Activated naive CD4-positive, alpha-beta T cell treated with anti-CD3 and anti-CD28 coated beads, Interleukin-2, amount 50 U/mL, for 24 hours (primary cell): ENCODE data around the gene RTEL1.
A peak's percentile ranks its signal among the peaks of the same experiment; 100 is the strongest.
"Not testable (repeated sequence)": the region's sequence is repeated elsewhere in the genome, so short reads cannot be mapped to it uniquely, and the experiment has no call there.

Experiments
- H3K27ac Mint-ChIP-seq: one replicate; pipeline ENCODE4 v1.8.0; 2021; ENCODE audit warnings: mild to moderate bottlenecking, mixed read lengths
- H3K27me3 Mint-ChIP-seq: one replicate; pipeline ENCODE4 v1.8.0; 2021; ENCODE audit warnings: mixed read lengths
- H3K36me3 Mint-ChIP-seq: one replicate; pipeline ENCODE4 v1.8.0; 2021; ENCODE audit warnings: mixed read lengths
- H3K4me1 Mint-ChIP-seq: one replicate; pipeline ENCODE4 v1.8.0; 2021; ENCODE audit warnings: mixed read lengths
- H3K4me3 Mint-ChIP-seq: one replicate; pipeline ENCODE4 v1.8.0; 2021; ENCODE audit warnings: mild to moderate bottlenecking, mixed read lengths
- H3K9me3 Mint-ChIP-seq: one replicate; pipeline ENCODE4 v1.8.0; 2021; ENCODE audit warnings: mixed read lengths

RTEL1 gene

DNA sequence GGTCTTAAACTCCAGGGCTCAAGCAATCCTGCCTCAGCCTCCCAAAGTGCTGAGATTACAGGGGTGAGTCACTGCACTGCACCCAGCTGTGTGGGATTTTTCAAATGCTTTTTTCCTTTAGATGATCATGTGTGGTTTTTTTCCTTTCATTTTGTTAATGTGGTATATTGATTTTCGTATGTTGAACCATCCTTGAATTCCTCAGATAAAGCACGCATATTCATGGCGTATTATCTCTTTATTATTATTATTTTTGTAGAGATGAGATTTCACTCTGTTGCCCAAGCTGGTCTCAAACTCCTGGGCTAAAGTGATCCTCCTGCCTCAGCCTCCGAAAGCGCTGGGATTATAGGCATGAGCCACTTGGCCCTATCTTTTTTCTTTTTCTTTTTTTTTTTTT is 56.7 kb downstream of the RTEL1 start:
- Mint-ChIP-seq H3K27ac (no peak overlapping the region), H3K36me3 (peaks cover 48% of the 10 kb centered on the region), H3K4me1 (peaks cover 60% of the 10 kb centered on the region)

DNA sequence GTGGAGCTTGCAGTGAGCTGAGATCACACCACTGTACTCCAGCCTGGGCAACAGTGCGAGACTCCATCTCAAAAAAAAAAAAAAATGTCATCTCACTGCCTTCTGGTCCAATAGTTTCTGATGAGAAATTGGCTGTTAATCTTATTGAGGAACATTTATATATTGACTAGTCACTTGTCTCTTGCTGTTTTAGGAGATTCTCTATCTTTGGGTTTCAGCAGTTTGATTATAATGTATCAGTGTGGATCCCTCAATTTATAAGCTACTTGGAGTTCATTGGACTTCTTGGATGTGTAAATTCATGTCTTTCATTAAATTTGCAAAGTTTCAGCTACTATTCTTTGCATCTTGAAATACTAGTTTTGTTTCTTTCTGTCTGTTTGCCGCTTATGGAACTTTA is 60.9 kb downstream of the RTEL1 start:
- Mint-ChIP-seq H3K36me3 (peaks cover 36% of the 10 kb centered on the region), H3K27ac (peak overlapping the region; percentile 89), H3K27me3 (no peaks in the 10 kb centered on the region), H3K4me3 (peak overlapping the region; percentile 19), H3K9me3 (peaks cover 7% of the 10 kb centered on the region), H3K4me1 (peaks cover 47% of the 10 kb centered on the region)

More for the DNA sequence above, 56.7 kb downstream of the RTEL1 start:
- peaks cover 7% of the 10 kb centered on the region for H3K9me3 Mint-ChIP-seq
- H3K4me3 Mint-ChIP-seq: no peak overlapping the region
- no peaks in the 10 kb centered on the region for H3K27me3 Mint-ChIP-seq

DNA sequence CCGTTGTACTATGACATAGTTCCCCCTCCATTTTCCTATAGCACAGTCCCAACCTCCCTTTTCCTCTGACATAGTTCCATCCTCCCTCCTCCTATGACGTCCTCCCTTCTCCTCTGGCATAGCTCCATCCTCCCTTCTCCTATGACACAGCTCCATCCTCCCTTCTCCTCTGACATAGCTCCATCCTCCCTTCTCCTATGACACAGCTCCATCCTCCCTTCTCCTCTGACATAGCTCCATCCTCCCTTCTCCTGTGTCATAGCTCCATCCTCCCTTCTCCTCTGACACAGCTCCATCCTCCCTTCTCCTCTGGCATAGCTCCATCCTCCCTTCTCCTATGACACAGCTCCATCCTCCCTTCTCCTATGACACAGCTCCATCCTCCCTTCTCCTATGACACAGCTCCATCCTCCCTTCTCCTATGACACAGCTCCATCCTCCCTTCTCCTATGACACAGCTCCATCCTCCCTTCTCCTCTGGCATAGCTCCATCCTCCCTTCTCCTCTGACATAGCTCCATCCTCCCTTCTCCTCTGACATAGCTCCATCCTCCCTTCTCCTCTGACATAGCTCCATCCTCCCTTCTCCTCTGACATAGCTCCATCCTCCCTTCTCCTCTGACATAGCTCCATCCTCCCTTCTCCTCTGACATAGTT is 65.0 kb downstream of the RTEL1 start:
- peaks cover 31% of the 10 kb centered on the region for H3K36me3 Mint-ChIP-seq
- not testable (repeated sequence) for H3K27me3 Mint-ChIP-seq, H3K4me3 Mint-ChIP-seq, H3K9me3 Mint-ChIP-seq, H3K27ac Mint-ChIP-seq
- peaks cover 45% of the 10 kb centered on the region for H3K4me1 Mint-ChIP-seq

DNA sequence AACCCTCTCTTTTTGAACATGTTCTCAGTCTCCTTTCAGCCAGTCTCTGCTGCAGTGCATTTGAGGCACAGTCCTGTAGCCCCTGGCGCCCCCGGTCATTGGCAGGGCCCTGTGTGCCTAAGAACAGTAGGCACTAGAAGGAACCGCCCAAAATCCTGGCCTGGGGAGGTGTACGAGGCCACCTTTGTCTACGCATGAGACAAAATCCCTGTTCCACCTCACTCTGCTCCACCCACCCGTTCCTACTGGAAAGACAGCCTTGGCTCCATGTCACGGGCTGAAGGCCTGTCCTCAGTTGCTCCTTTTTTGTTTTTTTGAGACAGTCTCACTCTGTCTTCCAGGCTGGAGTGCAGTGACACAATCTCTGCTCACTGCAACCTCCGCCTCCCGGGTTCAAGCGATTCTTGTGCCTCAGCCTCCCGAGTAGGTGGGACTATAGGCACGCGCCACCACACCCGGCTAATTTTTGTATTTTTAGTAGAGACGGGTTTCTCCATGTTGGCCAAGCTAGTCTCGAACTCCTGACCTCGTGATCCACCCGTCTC is 72.1 kb downstream of the RTEL1 start:
- H3K4me3 Mint-ChIP-seq, H3K27me3 Mint-ChIP-seq: not testable (repeated sequence)

DNA sequence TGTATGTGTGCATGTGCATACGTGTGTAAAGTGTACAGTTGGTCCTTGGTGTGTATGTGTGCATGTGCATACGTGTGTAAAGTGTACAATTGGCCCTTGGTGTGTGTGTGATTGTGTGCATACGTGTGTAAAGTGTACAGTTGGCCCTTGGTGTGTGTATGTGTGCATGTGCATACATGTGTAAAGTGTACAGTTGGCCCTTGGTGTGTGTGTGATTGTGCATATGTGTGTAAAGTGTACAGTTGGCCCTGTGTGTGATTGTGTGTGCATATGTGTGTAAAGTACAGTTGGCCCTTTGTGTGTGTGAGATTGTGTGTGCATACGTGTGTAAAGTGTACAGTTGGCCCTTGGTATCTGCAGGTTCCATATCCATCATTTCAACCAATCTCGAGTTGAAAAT is 73.3 kb downstream of the RTEL1 start:
- peaks cover 18% of the 10 kb centered on the region for H3K36me3 Mint-ChIP-seq
- H3K9me3 Mint-ChIP-seq: no peaks in the 10 kb centered on the region
- peaks cover 44% of the 10 kb centered on the region for H3K4me1 Mint-ChIP-seq
- no peak overlapping the region for H3K27ac Mint-ChIP-seq
- H3K4me3 Mint-ChIP-seq: no peak overlapping the region
- no peaks in the 10 kb centered on the region for H3K27me3 Mint-ChIP-seq

More for the DNA sequence above, 72.1 kb downstream of the RTEL1 start:
- Mint-ChIP-seq H3K27ac (peak overlapping the region; percentile 36), H3K36me3 (peaks cover 25% of the 10 kb centered on the region), H3K4me1 (peaks cover 37% of the 10 kb centered on the region)
- not testable (repeated sequence) for H3K9me3 Mint-ChIP-seq

DNA sequence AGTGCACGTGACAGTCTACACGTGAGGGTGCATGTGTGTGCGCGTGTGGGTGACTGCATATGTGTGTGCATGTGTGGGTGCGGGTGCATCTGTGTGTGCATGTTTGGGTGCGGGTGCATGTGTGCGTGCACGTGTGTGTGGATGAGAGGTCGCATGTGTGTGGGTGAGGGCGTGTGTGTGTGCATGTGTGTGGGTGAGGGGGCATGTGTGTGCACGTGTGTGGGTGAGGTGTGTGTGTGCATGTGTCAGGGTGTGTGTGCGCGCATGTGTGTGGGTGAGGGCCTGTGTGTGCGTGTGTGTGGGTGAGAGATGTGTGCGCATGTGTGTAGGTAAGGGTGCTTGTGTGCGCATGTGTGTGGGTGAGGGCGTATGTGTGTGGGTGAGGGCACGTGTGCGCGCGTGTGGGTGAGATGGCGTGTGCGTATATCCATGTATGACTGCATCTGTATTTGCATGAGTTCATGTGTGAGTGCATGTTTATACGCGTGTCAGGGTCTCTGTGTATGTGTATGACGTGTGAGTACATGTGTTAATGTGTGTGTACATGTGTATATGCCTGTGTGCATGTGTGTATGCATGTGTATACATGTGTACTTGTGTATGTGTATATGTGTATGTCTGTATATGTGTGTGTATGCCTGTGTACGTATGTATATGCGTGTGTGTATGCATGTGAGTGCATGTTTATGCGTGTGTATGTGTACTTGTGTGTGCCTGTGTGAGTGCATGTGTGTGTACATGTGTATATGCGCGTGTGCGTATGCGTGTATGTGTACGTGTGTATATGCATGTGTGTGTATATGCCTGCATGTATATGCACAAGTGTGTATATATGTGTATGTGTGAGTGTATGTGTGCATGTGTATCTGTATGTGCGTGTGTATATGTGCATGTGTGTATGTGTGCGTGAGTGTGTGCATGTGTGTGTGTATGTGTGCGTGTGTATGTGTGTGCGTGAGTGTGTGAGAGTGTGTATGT is 74.3 kb downstream of the RTEL1 start:
- no peaks in the 10 kb centered on the region for H3K27me3 Mint-ChIP-seq
- H3K4me3 Mint-ChIP-seq: no peak overlapping the region
- peaks cover 39% of the 10 kb centered on the region for H3K4me1 Mint-ChIP-seq
- peaks cover 15% of the 10 kb centered on the region for H3K36me3 Mint-ChIP-seq
- no peaks in the 10 kb centered on the region for H3K9me3 Mint-ChIP-seq
- H3K27ac Mint-ChIP-seq: no peak overlapping the region

DNA sequence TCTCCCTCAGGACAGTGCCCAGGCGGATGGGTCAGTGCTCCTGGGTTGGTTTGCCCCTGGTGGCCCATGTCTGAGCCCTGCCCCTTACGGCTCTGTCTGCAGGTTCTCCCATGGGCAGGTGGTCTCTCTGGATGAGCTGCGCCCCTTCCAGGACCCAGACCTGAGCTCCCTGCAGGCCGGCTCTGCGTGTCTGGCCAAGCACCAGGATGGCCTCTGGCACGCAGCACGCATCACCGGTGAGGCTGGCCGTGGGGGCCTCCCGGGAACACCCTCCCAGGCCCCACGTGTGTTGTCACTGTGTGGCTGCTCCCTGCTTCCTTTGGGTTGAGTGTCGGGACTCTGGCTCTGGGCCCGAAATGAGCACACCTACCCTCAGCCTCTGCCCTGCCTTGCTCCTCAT is 75.0 kb downstream of the RTEL1 start:
- Mint-ChIP-seq H3K36me3 (peaks cover 12% of the 10 kb centered on the region), H3K4me3 (no peak overlapping the region), H3K27me3 (no peaks in the 10 kb centered on the region), H3K9me3 (no peaks in the 10 kb centered on the region), H3K27ac (no peak overlapping the region), H3K4me1 (peaks cover 34% of the 10 kb centered on the region)

DNA sequence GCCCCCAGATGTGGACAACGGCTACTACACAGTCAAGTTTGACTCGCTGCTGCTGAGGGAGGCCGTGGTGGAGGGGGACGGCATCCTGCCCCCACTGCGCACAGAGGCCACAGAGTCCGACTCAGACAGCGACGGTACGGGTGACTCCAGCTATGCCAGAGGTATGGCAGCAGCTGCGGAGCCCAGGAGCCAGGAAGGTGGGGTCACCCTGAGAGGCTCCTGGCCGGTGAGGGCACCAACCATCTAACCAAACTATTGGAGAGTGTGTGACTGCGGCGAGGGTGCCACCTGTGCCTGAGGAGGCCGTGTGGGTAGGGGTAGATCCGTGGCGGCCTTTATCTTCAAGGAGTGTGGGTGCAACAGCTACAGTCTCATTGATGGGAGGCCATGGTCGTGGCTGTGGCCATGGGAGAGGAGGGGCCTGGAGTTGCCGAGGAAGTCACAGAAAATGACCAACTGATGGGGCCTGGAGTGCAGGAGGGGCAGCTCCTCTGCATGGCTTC is 75.5 kb downstream of the RTEL1 start:
- Mint-ChIP-seq H3K36me3 (peaks cover 9% of the 10 kb centered on the region), H3K4me3 (no peak overlapping the region), H3K27ac (no peak overlapping the region), H3K27me3 (no peaks in the 10 kb centered on the region), H3K9me3 (no peaks in the 10 kb centered on the region), H3K4me1 (peaks cover 29% of the 10 kb centered on the region)

DNA sequence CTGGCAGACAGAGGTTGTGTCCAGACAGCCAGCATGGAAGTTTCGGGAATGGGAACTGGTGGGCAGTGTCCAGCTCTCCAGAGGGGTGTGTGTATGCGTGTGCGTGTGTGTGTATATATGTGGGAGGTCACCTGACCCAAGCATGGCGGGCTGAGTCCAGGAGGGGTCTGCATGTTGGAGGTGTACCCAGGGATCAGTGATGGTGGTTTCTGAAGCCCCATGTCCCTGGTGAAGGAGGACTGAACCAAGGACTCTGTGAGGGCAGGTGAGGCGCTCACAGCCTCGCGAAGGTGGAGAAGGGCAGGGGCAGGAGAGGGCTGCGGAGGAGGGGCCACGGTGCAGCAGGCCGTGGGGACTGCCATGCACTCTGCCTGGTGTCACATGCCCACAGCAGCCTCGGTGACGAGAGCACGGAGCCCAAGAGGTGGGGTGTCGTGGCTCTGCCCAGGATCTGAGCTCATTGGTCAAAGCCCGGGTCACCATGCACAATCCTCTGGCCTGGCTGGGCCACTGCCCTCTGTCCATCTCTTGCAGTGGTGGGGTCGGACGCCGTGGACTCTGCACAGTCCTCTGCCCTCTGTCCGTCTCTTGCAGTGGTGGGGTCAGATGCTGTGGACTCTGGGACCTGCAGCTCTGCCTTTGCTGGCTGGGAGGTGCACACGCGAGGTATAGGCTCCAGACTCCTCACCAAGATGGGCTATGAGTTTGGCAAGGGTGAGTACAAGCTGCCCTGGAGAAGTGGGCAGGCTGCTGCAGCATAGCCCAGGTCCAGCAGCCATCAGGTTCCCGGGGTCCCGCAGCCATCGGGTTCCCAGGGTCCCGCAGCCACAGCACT is 76.2 kb downstream of the RTEL1 start:
- Mint-ChIP-seq H3K4me1 (peaks cover 27% of the 10 kb centered on the region), H3K9me3 (no peaks in the 10 kb centered on the region), H3K27me3 (no peaks in the 10 kb centered on the region), H3K4me3 (no peak overlapping the region), H3K36me3 (peaks cover 9% of the 10 kb centered on the region), H3K27ac (no peak overlapping the region)

DNA sequence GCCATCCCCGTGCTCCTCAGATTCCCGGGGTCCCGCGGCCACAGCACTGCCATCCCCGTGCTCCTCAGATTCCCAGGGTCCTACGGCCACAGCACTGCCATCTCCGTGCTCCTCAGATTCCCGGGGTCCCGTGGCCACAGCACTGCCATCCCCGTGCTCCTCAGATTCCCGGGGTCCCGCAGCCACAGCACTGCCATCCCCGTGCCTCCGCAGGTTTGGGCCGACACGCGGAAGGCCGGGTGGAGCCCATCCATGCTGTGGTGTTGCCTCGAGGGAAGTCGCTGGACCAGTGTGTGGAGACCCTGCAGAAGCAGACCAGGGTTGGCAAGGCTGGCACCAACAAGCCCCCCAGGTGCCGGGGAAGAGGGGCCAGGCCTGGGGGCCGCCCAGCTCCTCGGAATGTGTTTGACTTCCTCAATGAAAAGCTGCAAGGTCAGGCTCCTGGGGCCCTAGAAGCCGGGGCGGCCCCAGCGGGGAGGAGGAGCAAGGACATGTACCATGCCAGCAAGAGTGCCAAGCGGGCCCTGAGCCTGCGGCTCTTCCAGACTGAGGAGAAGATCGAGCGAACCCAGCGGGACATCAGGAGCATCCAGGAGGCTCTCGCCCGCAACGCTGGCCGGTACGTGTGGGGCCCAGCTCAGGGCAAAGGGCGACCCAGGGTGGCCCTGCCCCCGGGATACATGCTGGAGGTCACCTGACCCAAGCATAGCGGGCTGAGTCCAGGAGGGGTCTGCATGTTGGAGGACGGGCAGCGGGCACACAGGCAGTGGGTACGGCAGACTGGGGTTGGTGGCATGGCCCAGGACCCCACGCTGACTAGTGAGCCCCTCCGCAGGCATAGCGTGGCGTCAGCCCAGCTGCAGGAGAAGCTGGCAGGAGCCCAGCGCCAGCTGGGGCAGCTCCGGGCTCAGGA is 77.1 kb downstream of the RTEL1 start:
- H3K36me3 Mint-ChIP-seq: peaks cover 6% of the 10 kb centered on the region
- H3K27me3 Mint-ChIP-seq: no peaks in the 10 kb centered on the region
- peak overlapping the region; percentile 51 for H3K27ac Mint-ChIP-seq
- H3K4me3 Mint-ChIP-seq: peak overlapping the region; percentile 11
- H3K4me1 Mint-ChIP-seq: peaks cover 27% of the 10 kb centered on the region
- no peaks in the 10 kb centered on the region for H3K9me3 Mint-ChIP-seq

DNA sequence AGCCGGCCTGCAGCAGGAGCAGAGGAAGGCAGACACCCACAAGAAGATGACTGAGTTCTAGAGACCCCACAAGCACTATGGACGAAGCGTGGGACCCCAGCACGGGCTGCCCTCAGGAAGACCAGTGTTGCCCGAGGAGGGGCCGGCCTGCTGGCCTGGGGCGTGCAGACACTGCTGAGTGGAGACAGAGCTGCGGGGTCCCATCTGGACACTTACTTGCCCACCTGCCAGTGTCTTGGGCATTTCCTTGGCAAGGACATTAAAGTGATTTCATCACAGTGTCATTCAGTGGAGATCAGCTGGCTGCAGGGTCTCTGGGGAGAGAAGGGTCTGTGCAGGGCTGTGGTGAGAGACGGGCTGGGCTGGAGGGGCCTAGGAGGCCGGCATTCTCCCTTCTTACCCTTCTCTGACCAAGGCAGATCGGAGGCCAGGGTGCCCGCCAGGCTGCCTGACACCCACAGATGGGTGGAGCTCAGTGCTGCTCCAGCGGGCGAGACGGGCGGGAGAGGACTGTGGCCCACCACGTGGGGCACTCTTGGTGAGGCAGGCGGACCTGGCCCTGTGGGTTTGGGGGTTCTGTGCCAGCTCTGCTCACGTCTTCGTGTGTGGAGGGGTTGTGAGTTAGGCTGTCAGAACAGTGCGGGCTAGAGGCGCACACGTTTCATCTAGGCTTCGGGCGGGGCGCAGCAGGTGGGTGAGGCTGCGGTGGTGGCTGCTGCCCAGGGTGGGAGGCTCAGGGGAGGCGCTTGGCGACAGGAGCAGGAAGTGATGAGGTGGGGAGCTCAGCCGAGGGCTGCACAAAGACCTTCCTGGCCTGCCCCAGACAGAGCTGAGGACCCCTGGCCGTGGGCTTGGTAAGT is 78.0 kb downstream of the RTEL1 start, which contains the start of gene LIME1:
LIME1 (plus strand) TSS at position 806 of the 860 bp plus-strand sequence. CDS start 886 bp downstream, outside the sequence.
- Mint-ChIP-seq H3K27ac (peak within 1 kb of the TSS; percentile 23), H3K36me3 (peaks cover 4% of the 10 kb centered on the region), H3K4me3 (peak within 1 kb of the TSS; percentile 81), H3K27me3 (no peaks in the 10 kb centered on the region), H3K4me1 (peaks cover 27% of the 10 kb centered on the region), H3K9me3 (no peaks in the 10 kb centered on the region)

DNA sequence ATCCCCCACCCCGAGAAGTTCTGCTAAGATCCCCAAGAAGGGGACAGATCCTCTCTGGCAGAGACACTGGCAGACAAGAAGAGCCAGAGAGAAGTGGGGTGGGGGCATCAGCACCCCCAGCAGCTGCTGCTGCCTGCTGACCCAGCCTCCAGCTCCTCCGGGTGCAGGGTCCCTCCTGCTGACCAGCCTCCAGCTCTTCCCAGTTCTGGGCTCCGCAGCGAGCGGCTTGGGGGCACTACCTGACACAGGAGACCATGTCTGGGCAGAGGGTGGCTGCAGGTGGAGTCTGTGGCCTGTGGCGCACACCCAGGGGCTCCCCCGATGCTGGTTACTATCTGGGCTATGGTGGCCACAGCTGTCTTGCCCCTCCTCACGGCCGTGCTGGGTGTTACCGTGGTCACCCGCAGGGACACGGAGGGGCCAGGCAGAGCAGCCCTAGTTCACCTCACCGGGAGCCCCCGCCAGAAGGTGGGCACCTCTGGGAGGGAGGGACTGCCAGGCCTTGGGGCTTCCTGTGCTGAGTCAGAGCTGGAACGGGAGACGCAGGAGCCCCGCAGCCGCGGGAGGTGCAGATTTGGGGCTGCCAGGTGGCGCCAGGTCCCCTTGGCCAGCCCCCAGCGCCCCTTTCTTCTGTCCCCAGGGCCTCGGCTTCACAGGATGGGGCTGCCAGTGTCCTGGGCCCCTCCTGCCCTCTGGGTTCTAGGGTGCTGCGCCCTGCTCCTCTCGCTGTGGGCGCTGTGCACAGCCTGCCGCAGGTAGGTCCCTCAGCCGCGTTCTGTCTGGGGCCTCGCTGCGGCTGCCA is 79.0 kb downstream of the RTEL1 start:
- Mint-ChIP-seq H3K4me3 (peak overlapping the region; percentile 81), H3K4me1 (peaks cover 27% of the 10 kb centered on the region), H3K27me3 (no peaks in the 10 kb centered on the region), H3K36me3 (peaks cover 4% of the 10 kb centered on the region), H3K27ac (no peak overlapping the region), H3K9me3 (no peaks in the 10 kb centered on the region)

DNA sequence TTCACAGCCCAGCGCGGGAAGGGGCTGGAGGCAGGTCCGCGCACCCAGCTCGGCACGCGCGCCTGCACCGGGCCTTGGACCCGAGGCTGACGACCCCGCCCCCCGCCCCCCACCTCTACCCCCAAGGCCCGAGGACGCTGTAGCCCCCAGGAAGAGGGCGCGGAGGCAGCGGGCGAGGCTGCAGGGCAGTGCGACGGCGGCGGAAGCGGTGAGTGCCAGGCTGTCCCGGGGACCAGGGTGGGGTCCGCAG is 79.5 kb downstream of the RTEL1 start:
- no peaks in the 10 kb centered on the region for H3K9me3 Mint-ChIP-seq
- peak overlapping the region; percentile 81 for H3K4me3 Mint-ChIP-seq
- no peak overlapping the region for H3K27ac Mint-ChIP-seq
- H3K36me3 Mint-ChIP-seq: peaks cover 4% of the 10 kb centered on the region
- H3K4me1 Mint-ChIP-seq: peaks cover 27% of the 10 kb centered on the region
- no peaks in the 10 kb centered on the region for H3K27me3 Mint-ChIP-seq
